ENCODE data around the gene BIRC7.

Gene BIRC7

GRCh38 chr20:63243604-63244247 lies 8.0 kb downstream of the BIRC7 start:
- no peak for TF ChIP-seq CTCF (IDR thresholded peaks at IDR 0.05)
- Histone ChIP-seq H3K27me3 (peaks cover 52% of the 10 kb centered on the region), H3K4me1 (ENCODE audit: control insufficient read depth in 1 of 2, insufficient read depth in 1 of 2, low read depth in 1 of 2, low read length in 1 of 2) (no peaks in the 10 kb centered on the region), H3K27ac (no peak overlapping the region), H3K36me3 (no peaks in the 10 kb centered on the region), H3K9me3 (no peaks in the 10 kb centered on the region), H3K4me3 (ENCODE audit: low read depth in 1 of 2, low read length in 1 of 2) (no peak overlapping the region)

DNA sequence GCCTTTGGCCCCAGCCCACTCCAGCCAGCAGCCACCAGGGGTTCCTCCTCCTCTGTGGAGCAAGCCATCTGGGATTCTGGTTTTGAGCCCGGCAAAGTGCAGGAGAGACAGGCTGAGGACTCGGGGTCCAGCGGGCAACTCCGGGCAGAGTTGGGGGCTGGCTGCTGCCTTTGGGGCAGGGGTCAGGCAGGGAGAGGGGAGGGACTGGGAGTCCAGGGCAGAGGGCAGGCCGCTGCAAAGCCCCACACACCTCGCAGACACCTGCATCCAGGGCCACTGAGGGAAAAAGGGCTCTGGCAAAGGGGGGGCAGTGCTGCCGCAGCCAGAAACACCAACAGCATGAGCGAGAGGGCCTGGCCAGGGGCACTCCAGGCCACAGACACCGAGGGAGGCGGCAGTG lies 8.8 kb downstream of the BIRC7 start:
- no peak overlapping the region for H3K4me3 ChIP-seq (ENCODE audit: low read depth in 1 of 2, low read length in 1 of 2)
- H3K27me3 ChIP-seq: peaks cover 58% of the 10 kb centered on the region
- H3K27ac ChIP-seq: no peak overlapping the region
- H3K4me1 ChIP-seq (ENCODE audit: control insufficient read depth in 1 of 2, insufficient read depth in 1 of 2, low read depth in 1 of 2, low read length in 1 of 2): no peaks in the 10 kb centered on the region
- H3K36me3 ChIP-seq: no peaks in the 10 kb centered on the region
- no peaks in the 10 kb centered on the region for H3K9me3 ChIP-seq
- no peak for TF ChIP-seq CTCF (IDR thresholded peaks at IDR 0.05)

- Histone ChIP-seq H3K4me3 (ENCODE audit: low read depth in 1 of 2, low read length in 1 of 2) (no peak overlapping the region), H3K27me3 (peaks cover 80% of the 10 kb centered on the region), H3K4me1 (ENCODE audit: control insufficient read depth in 1 of 2, insufficient read depth in 1 of 2, low read depth in 1 of 2, low read length in 1 of 2) (no peaks in the 10 kb centered on the region), H3K27ac (no peak overlapping the region), H3K9me3 (no peaks in the 10 kb centered on the region), H3K36me3 (no peaks in the 10 kb centered on the region)
- no peak for TF ChIP-seq CTCF (IDR thresholded peaks at IDR 0.05)
These were observed 11.0 kb downstream of the BIRC7 start for GRCh38 chr20:63246490-63247288.

DNA sequence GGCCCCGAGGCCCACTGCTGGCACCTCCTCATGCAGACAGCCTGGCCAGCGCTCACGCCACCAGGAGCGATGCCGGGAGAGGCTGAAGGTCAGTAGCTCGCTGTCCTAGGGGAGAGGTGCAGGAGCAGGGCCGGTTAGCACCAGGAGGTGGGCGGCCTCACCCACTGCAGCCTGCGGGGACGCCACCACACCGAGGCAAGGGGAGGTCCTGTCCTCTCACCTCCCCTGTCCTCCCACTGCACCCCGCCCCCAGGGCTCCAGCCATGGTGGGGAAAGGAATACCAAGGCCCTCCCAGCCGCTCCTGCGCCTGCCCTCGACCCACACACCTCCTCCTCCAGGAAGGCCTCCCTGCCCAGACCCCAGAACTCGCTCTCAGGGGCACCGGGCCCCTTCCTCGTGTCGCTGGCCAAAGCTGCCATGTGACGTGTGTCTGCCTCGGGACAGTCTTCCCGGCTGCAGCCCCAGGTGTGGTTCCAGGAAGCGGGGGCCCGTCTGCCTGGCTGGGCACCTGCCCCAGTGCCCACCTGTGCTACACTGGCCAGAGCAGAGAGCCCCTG lies 12.0 kb downstream of the BIRC7 start:
- Histone ChIP-seq H3K4me3 (ENCODE audit: low read depth in 1 of 2, low read length in 1 of 2) (no peak overlapping the region), H3K4me1 (ENCODE audit: control insufficient read depth in 1 of 2, insufficient read depth in 1 of 2, low read depth in 1 of 2, low read length in 1 of 2) (no peaks in the 10 kb centered on the region), H3K27ac (no peak overlapping the region), H3K36me3 (no peaks in the 10 kb centered on the region), H3K27me3 (peaks cover 88% of the 10 kb centered on the region), H3K9me3 (no peaks in the 10 kb centered on the region)
- no peak for TF ChIP-seq CTCF (IDR thresholded peaks at IDR 0.05)

DNA sequence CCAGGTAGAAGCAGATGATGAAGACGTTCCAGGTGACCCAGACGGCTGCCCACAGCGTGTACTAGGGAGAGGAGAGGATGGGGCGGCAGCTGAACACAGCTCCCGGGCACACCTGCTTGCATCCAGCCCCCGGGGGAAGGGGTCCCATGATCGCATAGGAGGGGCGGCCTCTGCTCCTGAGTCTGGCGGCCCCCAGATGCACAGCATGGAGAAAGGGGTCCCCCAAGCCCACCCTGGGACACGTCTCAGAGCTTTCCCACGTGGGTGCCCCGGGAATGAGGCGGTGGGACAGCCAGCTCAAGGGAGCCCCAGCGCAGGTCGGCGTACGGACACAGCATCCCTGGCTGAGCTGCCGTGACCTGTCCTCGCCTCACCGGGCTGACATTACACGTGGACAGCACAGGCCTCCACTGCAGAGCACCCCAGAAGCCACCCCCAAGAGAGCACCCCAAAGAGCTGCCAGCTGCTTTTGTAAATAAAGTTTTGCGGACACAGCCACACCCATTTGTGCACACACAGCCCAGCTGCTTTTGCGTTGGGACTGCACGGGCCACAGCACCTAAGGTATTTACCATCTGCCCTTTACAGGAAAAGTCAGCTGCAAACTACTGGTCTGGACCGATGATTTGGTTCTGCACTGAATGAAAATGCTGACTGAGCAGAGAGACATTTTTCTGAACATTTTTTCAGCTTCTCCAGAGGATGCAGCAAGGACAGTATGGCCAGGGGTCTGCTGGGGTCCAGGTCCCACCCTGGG lies 13.3 kb downstream of the BIRC7 start:
- H3K4me1 ChIP-seq (ENCODE audit: control insufficient read depth in 1 of 2, insufficient read depth in 1 of 2, low read depth in 1 of 2, low read length in 1 of 2): no peaks in the 10 kb centered on the region
- H3K27me3 ChIP-seq: peaks cover 99% of the 10 kb centered on the region
- no peaks in the 10 kb centered on the region for H3K36me3 ChIP-seq
- no peak overlapping the region for H3K27ac ChIP-seq
- H3K9me3 ChIP-seq: no peaks in the 10 kb centered on the region
- no peak overlapping the region for H3K4me3 ChIP-seq (ENCODE audit: low read depth in 1 of 2, low read length in 1 of 2)
- no peak for TF ChIP-seq CTCF (IDR thresholded peaks at IDR 0.05)

Data from neutrophil (primary cell).